Measurements from ENCODE around the gene LGI1. TPM values are rescaled to one million over a fixed set of nuclear protein-coding genes. Genes with fewer than 3 reads are reported as not detected.

The LGI1 gene
- total RNA-seq, 2 experiments from 2014 or later, result not detected

- Mint-ChIP-seq H3K27ac (no peak overlapping the region), H3K36me3 (ENCODE audit: low read depth) (no peaks in the 10 kb centered on the region), H3K27me3 (ENCODE audit: low read depth) (peaks cover 2% of the 10 kb centered on the region), H3K4me1 (ENCODE audit: low read depth) (no peaks in the 10 kb centered on the region), H3K9me3 (no peaks in the 10 kb centered on the region), H3K4me3 (no peak overlapping the region)
- DNase-seq, result no peak
- intact Hi-C loops (cut with micrococcal nuclease), result no loop called here
- CTCF ChIA-PET, result no interaction called here
Measured at GRCh38 chr10:93784059-93784458, 26.3 kb downstream of the LGI1 start.

- Mint-ChIP-seq H3K9me3 (no peaks in the 10 kb centered on the region), H3K27ac (no peak overlapping the region), H3K36me3 (ENCODE audit: low read depth) (no peaks in the 10 kb centered on the region), H3K4me1 (ENCODE audit: low read depth) (no peaks in the 10 kb centered on the region), H3K27me3 (ENCODE audit: low read depth) (peaks cover 10% of the 10 kb centered on the region), H3K4me3 (no peak overlapping the region)
- intact Hi-C loops (cut with micrococcal nuclease), result no loop called here
- no peak for DNase-seq
- CTCF ChIA-PET, result no interaction called here
Measured at GRCh38 chr10:93788413-93789208, 30.9 kb downstream of the LGI1 start.

GRCh38 chr10:93790439-93790838 lies 32.7 kb downstream of the LGI1 start:
- CTCF ChIA-PET, result interaction anchor here (0.6 to 1.0 kb wide), 2 partner anchors 10 to 106 kb away, joined by 3 to 7 read pairs; no protein-coding TSS in a partner anchor

GRCh38 chr10:93796167-93796566 lies 38.4 kb downstream of the LGI1 start:
- no peaks in the 10 kb centered on the region for H3K9me3 Mint-ChIP-seq
- H3K27ac Mint-ChIP-seq, result no peak overlapping the region
- intact Hi-C loops (cut with micrococcal nuclease), result no loop called here
- no peaks in the 10 kb centered on the region for H3K36me3 Mint-ChIP-seq (ENCODE audit: low read depth)
- CTCF ChIA-PET, result no interaction called here
- H3K4me3 Mint-ChIP-seq, result no peak overlapping the region
- H3K27me3 Mint-ChIP-seq (ENCODE audit: low read depth), result peaks cover 18% of the 10 kb centered on the region
- no peaks in the 10 kb centered on the region for H3K4me1 Mint-ChIP-seq (ENCODE audit: low read depth)
- DNase-seq, result no peak

More at GRCh38 chr10:93790439-93790838, 32.7 kb downstream of the LGI1 start:
- H3K4me3 Mint-ChIP-seq, result no peak overlapping the region
- peaks cover 13% of the 10 kb centered on the region for H3K27me3 Mint-ChIP-seq (ENCODE audit: low read depth)
- H3K27ac Mint-ChIP-seq, result no peak overlapping the region
- H3K4me1 Mint-ChIP-seq (ENCODE audit: low read depth), result no peaks in the 10 kb centered on the region
- intact Hi-C loops (cut with micrococcal nuclease), result no loop called here
- no peaks in the 10 kb centered on the region for H3K36me3 Mint-ChIP-seq (ENCODE audit: low read depth)
- DNase-seq, result no peak
- H3K9me3 Mint-ChIP-seq, result no peaks in the 10 kb centered on the region

GRCh38 chr10:93797825-93798224 lies 40.1 kb downstream of the LGI1 start:
- CTCF ChIA-PET, result no interaction called here
- no peaks in the 10 kb centered on the region for H3K36me3 Mint-ChIP-seq (ENCODE audit: low read depth)
- H3K27ac Mint-ChIP-seq, result no peak overlapping the region
- H3K4me3 Mint-ChIP-seq, result no peak overlapping the region
- no peaks in the 10 kb centered on the region for H3K4me1 Mint-ChIP-seq (ENCODE audit: low read depth)
- H3K9me3 Mint-ChIP-seq, result no peaks in the 10 kb centered on the region
- intact Hi-C loops (cut with micrococcal nuclease), result no loop called here
- peaks cover 22% of the 10 kb centered on the region for H3K27me3 Mint-ChIP-seq (ENCODE audit: low read depth)
- DNase-seq, result no peak

- Mint-ChIP-seq H3K4me1 (ENCODE audit: low read depth) (no peaks in the 10 kb centered on the region), H3K9me3 (no peaks in the 10 kb centered on the region), H3K27ac (no peak overlapping the region), H3K27me3 (ENCODE audit: low read depth) (peaks cover 29% of the 10 kb centered on the region), H3K4me3 (no peak overlapping the region), H3K36me3 (ENCODE audit: low read depth) (no peaks in the 10 kb centered on the region)
- DNase-seq, result no peak
- CTCF ChIA-PET, result no interaction called here
- intact Hi-C loops (cut with micrococcal nuclease), result no loop called here
Measured at GRCh38 chr10:93799155-93799708, 41.5 kb downstream of the LGI1 start.

- Mint-ChIP-seq H3K36me3 (ENCODE audit: low read depth) (no peaks in the 10 kb centered on the region), H3K4me3 (no peak overlapping the region), H3K9me3 (no peaks in the 10 kb centered on the region), H3K27ac (no peak overlapping the region), H3K4me1 (ENCODE audit: low read depth) (no peaks in the 10 kb centered on the region), H3K27me3 (ENCODE audit: low read depth) (peaks cover 28% of the 10 kb centered on the region)
- no peak for DNase-seq
- CTCF ChIA-PET, result interaction anchor here (1.1 kb wide), 1 partner anchor 10 kb away, joined by 3 read pairs; no protein-coding TSS in a partner anchor
- intact Hi-C loops (cut with micrococcal nuclease), result no loop called here
Measured at GRCh38 chr10:93804200-93804599, 46.5 kb downstream of the LGI1 start.

- peaks cover 24% of the 10 kb centered on the region for H3K27me3 Mint-ChIP-seq (ENCODE audit: low read depth)
- CTCF ChIA-PET, result no interaction called here
- no peak overlapping the region for H3K27ac Mint-ChIP-seq
- H3K4me1 Mint-ChIP-seq (ENCODE audit: low read depth), result no peaks in the 10 kb centered on the region
- intact Hi-C loops (cut with micrococcal nuclease), result no loop called here
- H3K4me3 Mint-ChIP-seq, result no peak overlapping the region
- H3K9me3 Mint-ChIP-seq, result no peaks in the 10 kb centered on the region
- no peak for DNase-seq
- H3K36me3 Mint-ChIP-seq (ENCODE audit: low read depth), result no peaks in the 10 kb centered on the region
Measured at GRCh38 chr10:93806903-93807302, 49.2 kb downstream of the LGI1 start.

GRCh38 chr10:93807371-93807770 lies 49.6 kb downstream of the LGI1 start:
- no peaks in the 10 kb centered on the region for H3K36me3 Mint-ChIP-seq (ENCODE audit: low read depth)
- intact Hi-C loops (cut with micrococcal nuclease), result no loop called here
- no peaks in the 10 kb centered on the region for H3K4me1 Mint-ChIP-seq (ENCODE audit: low read depth)
- H3K9me3 Mint-ChIP-seq, result no peaks in the 10 kb centered on the region
- no peak for DNase-seq
- peaks cover 20% of the 10 kb centered on the region for H3K27me3 Mint-ChIP-seq (ENCODE audit: low read depth)
- CTCF ChIA-PET, result interaction anchor here (1.3 kb wide), 1 partner anchor 9 kb away, joined by 4 read pairs; no protein-coding TSS in a partner anchor
- H3K4me3 Mint-ChIP-seq, result no peak overlapping the region
- no peak overlapping the region for H3K27ac Mint-ChIP-seq

- peaks cover 27% of the 10 kb centered on the region for H3K27me3 Mint-ChIP-seq (ENCODE audit: low read depth)
- H3K27ac Mint-ChIP-seq, result no peak overlapping the region
- H3K36me3 Mint-ChIP-seq (ENCODE audit: low read depth), result no peaks in the 10 kb centered on the region
- CTCF ChIA-PET, result interaction anchor here (0.7 to 1.7 kb wide), 3 partner anchors 8 to 110 kb away, joined by 3 to 8 read pairs (median 8); partner anchors contain the start of gene FRA10AC1
- H3K4me3 Mint-ChIP-seq, result no peak overlapping the region
- no peak for DNase-seq
- no peaks in the 10 kb centered on the region for H3K9me3 Mint-ChIP-seq
- intact Hi-C loops (cut with micrococcal nuclease), result loop anchor here (1.0 to 2.0 kb wide), 2 partner anchors 108 to 508 kb away; no protein-coding TSS in a partner anchor
- H3K4me1 Mint-ChIP-seq (ENCODE audit: low read depth), result peaks cover 4% of the 10 kb centered on the region
Measured at GRCh38 chr10:93812659-93813338, 55.1 kb downstream of the LGI1 start.

- no peaks in the 10 kb centered on the region for H3K9me3 Mint-ChIP-seq
- DNase-seq, result peak; percentile 71
- intact Hi-C loops (cut with micrococcal nuclease), result loop anchor here (1.0 to 2.0 kb wide), 2 partner anchors 107 to 507 kb away; no protein-coding TSS in a partner anchor
- CTCF ChIA-PET, result interaction anchor here (0.7 to 1.7 kb wide), 6 partner anchors 9 to 115 kb away, joined by 3 to 8 read pairs (median 3); partner anchors contain the start of gene FRA10AC1
- H3K27me3 Mint-ChIP-seq (ENCODE audit: low read depth), result peaks cover 21% of the 10 kb centered on the region
- peaks cover 4% of the 10 kb centered on the region for H3K4me1 Mint-ChIP-seq (ENCODE audit: low read depth)
- no peaks in the 10 kb centered on the region for H3K36me3 Mint-ChIP-seq (ENCODE audit: low read depth)
- no peak overlapping the region for H3K27ac Mint-ChIP-seq
- no peak overlapping the region for H3K4me3 Mint-ChIP-seq
Measured at GRCh38 chr10:93813507-93814465, 56.0 kb downstream of the LGI1 start.
